B cell (primary cell): ENCODE results near the gene TMPRSS9. TPM values are rescaled to one million over a fixed set of nuclear protein-coding genes. Genes with fewer than 3 reads are reported as not detected.

Experiments used
- ATAC-seq: fragments of 200-7000 bp; cut with Tn5 transposase; one replicate; pipeline ENCODE4 v1.10.0; 2021; ENCODE audit warnings: low read depth, mild to moderate bottlenecking, moderate number of reproducible peaks, moderate library complexity
- CTCF ChIA-PET: fragments of 350-600 bp; sonication (Branson Sonifier 250); formaldehyde crosslinking; loops from one replicate; lab custom pipeline; 2021; ENCODE audit warnings: antibody characterized with exemption, inconsistent platforms; lab: Charles Lee
- POLR2A ChIA-PET: fragments of 350-600 bp; sonication (Branson Sonifier 250); formaldehyde crosslinking; loops from one replicate; lab custom pipeline; 2021; ENCODE audit warnings: antibody characterized with exemption; lab: Charles Lee
- DNase-seq: peaks from one replicate; pipeline ENCODE4 v3.0.0; 2013
- H2AFZ ChIP-seq: 2 replicates; pipeline ENCODE4 v1.6.1; 2012; ENCODE audit warnings: mild to moderate bottlenecking, low read depth, low read length; ENCODE audit not compliant: insufficient read depth, poor library complexity, severe bottlenecking
- H3K27ac ChIP-seq, 2 donors: 1 replicate in 1 of 2; 2 replicates in 1 of 2; pipeline ENCODE4 v1.5.1; 2012 to 2013; ENCODE audit warnings: low read length in 2 of 2, mild to moderate bottlenecking in 2 of 2, moderate library complexity in 1 of 2
- H3K27me3 ChIP-seq, 4 experiments: fragments of 200-600 bp in 1 of 4; sonication (generic) in 1 of 4; replicated peaks in 1 of 4; 1 replicate in 2 of 4; 2 replicates in 2 of 4; pipeline versions ENCODE4 v1.6.1 to v1.7.0; 2013 to 2016; ENCODE audit warnings: low read length in 3 of 4, mild to moderate bottlenecking in 2 of 4, mixed read lengths in 1 of 4, moderate library complexity in 1 of 4; ENCODE audit not compliant: insufficient read depth in 4 of 4, control insufficient read depth in 3 of 4; ENCODE audit errors: control extremely low read depth in 1 of 4
- H3K36me3 ChIP-seq, 2 experiments: replicated peaks in 1 of 2; 1 replicate in 1 of 2; 2 replicates in 1 of 2; pipeline versions ENCODE4 v1.6.1 to v1.7.1; 2013; ENCODE audit warnings: low read length in 1 of 2; ENCODE audit not compliant: insufficient read depth in 2 of 2, control insufficient read depth in 1 of 2; ENCODE audit errors: control extremely low read depth in 1 of 2, extremely low read depth in 1 of 2
- H3K4me1 ChIP-seq, 2 donors: fragments of 200-600 bp in 1 of 2; sonication (generic) in 1 of 2; 1 replicate in 1 of 2; 2 replicates in 1 of 2; pipeline versions ENCODE4 v1.5.1 to v1.6.1; 2013 to 2017; ENCODE audit warnings: low read length in 2 of 2; ENCODE audit not compliant: control insufficient read depth in 2 of 2, insufficient read depth in 2 of 2
- H3K4me2 ChIP-seq: replicated peaks from 2 replicates; pipeline ENCODE3; 2012; ENCODE audit warnings: mild to moderate bottlenecking, low read depth, low read length; ENCODE audit not compliant: poor library complexity, severe bottlenecking
- H3K4me3 ChIP-seq, 5 experiments: fragments of 200-600 bp in 1 of 5; sonication (generic) in 1 of 5; 1 replicate in 3 of 5; 2 replicates in 2 of 5; pipeline versions ENCODE4 v1.5.1 to v1.7.0; 2011 to 2016; ENCODE audit warnings: low read length in 4 of 5, mild to moderate bottlenecking in 4 of 5, low read depth in 2 of 5, control low read depth in 1 of 5, moderate library complexity in 1 of 5; ENCODE audit not compliant: insufficient read depth in 1 of 5; ENCODE audit errors: control extremely low read depth in 1 of 5, extremely low read depth in 1 of 5
- H3K79me2 ChIP-seq: fragments of 200-600 bp; sonication (generic); one replicate; pipeline ENCODE4 v1.6.0; 2016; ENCODE audit warnings: low read length; ENCODE audit not compliant: control insufficient read depth, insufficient read depth
- H3K9ac ChIP-seq: fragments of 200-600 bp; sonication (generic); 2 replicates; pipeline ENCODE4 v1.6.1; 2017; ENCODE audit warnings: mild to moderate bottlenecking, low read length, moderate library complexity
- H3K9me3 ChIP-seq, 3 donors: one replicate each; pipeline versions ENCODE4 v1.6.1 to v1.7.1; 2013; ENCODE audit warnings: low read length in 2 of 3; ENCODE audit not compliant: control insufficient read depth in 2 of 3, insufficient read depth in 1 of 3; ENCODE audit errors: control extremely low read depth in 1 of 3
- H4K20me1 ChIP-seq: 2 replicates; pipeline ENCODE4 v1.6.0; 2012; ENCODE audit warnings: mild to moderate bottlenecking, low read length; ENCODE audit not compliant: insufficient read depth, control insufficient read depth, poor library complexity, severe bottlenecking
- H3K27ac Mint-ChIP-seq: one replicate; pipeline ENCODE4 v1.8.0; 2021; ENCODE audit warnings: mixed read lengths
- H3K27me3 Mint-ChIP-seq: one replicate; pipeline ENCODE4 v1.8.0; 2021; ENCODE audit warnings: mixed read lengths
- H3K4me1 Mint-ChIP-seq: one replicate; pipeline ENCODE4 v1.8.0; 2021; ENCODE audit warnings: mixed read lengths
- H3K4me3 Mint-ChIP-seq: one replicate; pipeline ENCODE4 v1.8.0; 2021; ENCODE audit warnings: mixed read lengths
- H3K9me3 Mint-ChIP-seq: one replicate; pipeline ENCODE4 v1.8.0; 2022; ENCODE audit warnings: mixed read lengths; ENCODE audit not compliant: insufficient read depth
- CTCF ChIP-seq: fragments of 200-600 bp; IDR thresholded peaks from one replicate; pipeline ENCODE4 v1.8.0; 2022; ENCODE audit warnings: antibody characterized with exemption, mild to moderate bottlenecking
- EZH2 ChIP-seq: IDR thresholded peaks from 2 replicates; pipeline ENCODE4 v1.6.1; 2012; ENCODE audit warnings: borderline replicate concordance, low read depth, mild to moderate bottlenecking, moderate library complexity, low read length; ENCODE audit not compliant: insufficient read depth, poor library complexity, severe bottlenecking
- WGBS: methylation state at CpG from one replicate; pipeline ENCODE4 v1.1.5; 2013; ENCODE audit warnings: missing lambda C conversion rate; ENCODE audit not compliant: insufficient coverage; 5-methylcytosine and 5-hydroxymethylcytosine counted together
- intact Hi-C: fragments of 100-400 bp; cut with micrococcal nuclease; formaldehyde crosslinking; loops from one replicate; pipeline ENCODE4 v1.10.0; 2022
- polyA plus RNA-seq: library from polyadenylated mRNA; depleted of rRNA; stranded (reverse); fragments of >200 nt; gene quantifications from 2 replicates; pipeline ENCODE4 v1.2.3, GENCODE V29; 2012
- total RNA-seq, 2 donors: library from RNA; stranded (reverse); fragments of 120-200 nt in 1 of 2; gene quantifications; 1 replicate in 1 of 2; 2 replicates in 1 of 2; pipeline versions ENCODE4 v1.2.3 to v1.2.4, GENCODE V29; 2013 to 2022

TMPRSS9 gene
- total and polyA plus RNA-seq, 2 donors (not counting 1 experiment from before 2014, with no cell fraction given) = not detected

GRCh38 chr19:2339644-2340310 is 20.3 kb upstream of the TMPRSS9 start:
- peaks cover 0 to 65% of the 10 kb centered on the region in 2 experiments for H3K36me3 ChIP-seq
- no peak for DNase-seq
- peaks cover 59% of the 10 kb centered on the region for H4K20me1 ChIP-seq
- H3K4me1 Mint-ChIP-seq = peaks cover 15% of the 10 kb centered on the region
- H3K4me1 ChIP-seq = no peaks in the 10 kb centered on the region
- no peak overlapping the region for H3K4me2 ChIP-seq
- WGBS = 96% methylated on average over 52 of the region's 52 CpGs
- H3K27me3 Mint-ChIP-seq = no peaks in the 10 kb centered on the region
- ChIA-PET CTCF (no interaction called here), POLR2A (no interaction called here)
- intact Hi-C loops = no loop called here
- H3K27ac Mint-ChIP-seq = no peak overlapping the region
- no peak overlapping the region for H3K27ac ChIP-seq
- H3K79me2 ChIP-seq = peaks cover 34% of the 10 kb centered on the region
- no peak overlapping the region for H3K4me3 Mint-ChIP-seq
- no peaks in the 10 kb centered on the region for H3K27me3 ChIP-seq
- peaks cover 0 to 9% (median 0%) of the 10 kb centered on the region in 3 donors for H3K9me3 ChIP-seq
- ATAC-seq = no peak
- no peak overlapping the region for H2AFZ ChIP-seq
- no peak overlapping the region for H3K9ac ChIP-seq
- H3K9me3 Mint-ChIP-seq = peaks cover 2% of the 10 kb centered on the region
- TF ChIP-seq EZH2 = no peak
- TF ChIP-seq CTCF = no peak
- no peak overlapping the region for H3K4me3 ChIP-seq

DNA sequence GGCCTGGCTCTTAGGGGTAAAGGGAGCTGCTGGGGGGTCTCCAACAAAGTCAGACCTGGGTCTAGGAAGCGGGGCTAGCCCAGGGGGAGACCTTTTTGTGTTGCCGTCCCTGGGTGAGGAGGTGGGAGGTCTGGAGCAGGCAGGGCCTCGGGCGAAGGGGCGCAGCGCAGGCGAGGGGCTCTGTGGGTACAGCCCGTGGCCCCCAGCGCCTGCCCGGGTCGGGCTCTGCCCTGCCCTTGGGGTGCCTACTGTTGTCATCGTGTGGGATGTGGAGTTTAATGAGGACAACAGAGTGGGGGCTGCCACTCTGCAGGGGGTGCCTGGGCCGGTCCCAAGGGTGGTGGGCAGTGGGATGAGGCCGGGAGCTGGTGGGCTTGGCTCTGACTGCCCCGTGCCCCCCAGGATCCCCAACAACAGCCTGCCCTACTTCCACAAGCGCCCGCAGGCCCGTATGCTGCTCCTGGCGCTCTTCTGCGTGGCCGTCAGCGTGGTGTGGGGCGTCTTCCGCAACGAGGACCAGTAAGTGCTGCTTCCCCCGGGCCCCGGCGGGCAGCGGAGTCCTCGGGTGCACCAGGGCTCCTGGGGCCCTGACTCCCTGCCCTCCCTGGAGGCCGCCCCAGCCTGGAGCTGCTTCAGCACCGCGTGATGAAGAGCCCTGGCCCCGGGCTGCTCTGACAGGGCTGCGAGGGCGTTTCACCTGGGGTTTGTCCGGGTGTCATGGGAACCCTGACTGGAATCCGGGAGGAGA is 19.4 kb upstream of the TMPRSS9 start:
- Mint-ChIP-seq H3K27me3 (no peaks in the 10 kb centered on the region), H3K4me3 (no peak overlapping the region), H3K9me3 (peaks cover 1% of the 10 kb centered on the region), H3K27ac (no peak overlapping the region), H3K4me1 (peaks cover 11% of the 10 kb centered on the region)
- 96% methylated on average over 37 of the region's 38 CpGs for WGBS
- H3K4me1 ChIP-seq = no peaks in the 10 kb centered on the region
- no peaks in the 10 kb centered on the region for H3K27me3 ChIP-seq
- H3K79me2 ChIP-seq = peaks cover 25% of the 10 kb centered on the region
- H3K9me3 ChIP-seq = peaks cover 0 to under 1% (median 0%) of the 10 kb centered on the region in 3 donors
- DNase-seq (no peak), ATAC-seq (no peak)
- intact Hi-C loops = no loop called here
- peaks cover 0 to 62% of the 10 kb centered on the region in 2 experiments for H3K36me3 ChIP-seq
- no peak overlapping the region for H3K27ac ChIP-seq
- peaks cover 50% of the 10 kb centered on the region for H4K20me1 ChIP-seq
- ChIA-PET CTCF (no interaction called here), POLR2A (no interaction called here)
- no peak overlapping the region for H3K9ac ChIP-seq
- no peak for TF ChIP-seq EZH2
- TF ChIP-seq CTCF = no peak
- no peak overlapping the region for H3K4me2 ChIP-seq
- no peak overlapping the region for H3K4me3 ChIP-seq
- no peak overlapping the region for H2AFZ ChIP-seq
